Stimulated activated naive CD8-positive, alpha-beta T cell treated with anti-CD3 and anti-CD28 coated beads, Interleukin-15, amount 100 ng/mL, for 72 hours (primary cell): ENCODE measurements around the gene UBE2O.
"Not testable (repeated sequence)": the region's sequence is repeated elsewhere in the genome, so short reads cannot be mapped to it uniquely, and the experiment has no call there.

ENCODE experiments used
- ATAC-seq: fragments of 150-1000 bp; cut with Tn5 transposase; 2 replicates; pipeline ENCODE4 v1.10.0; 2021; ENCODE audit warnings: mild to moderate bottlenecking, moderate library complexity
- DNase-seq, 2 donors: peaks; one replicate each; pipeline ENCODE4 v3.0.0; 2021 to 2022
- H3K27ac Mint-ChIP-seq, 2 donors: one replicate each; pipeline ENCODE4 v1.8.0; 2022; ENCODE audit warnings: mild to moderate bottlenecking in 2 of 2, mixed read lengths in 2 of 2, moderate library complexity in 2 of 2
- H3K27me3 Mint-ChIP-seq: one replicate; pipeline ENCODE4 v1.8.0; 2022; ENCODE audit warnings: mixed read lengths
- H3K4me1 Mint-ChIP-seq: one replicate; pipeline ENCODE4 v1.8.0; 2022; ENCODE audit warnings: mild to moderate bottlenecking, mixed read lengths
- H3K4me3 Mint-ChIP-seq, 2 donors: one replicate each; pipeline ENCODE4 v1.8.0; 2022; ENCODE audit warnings: mild to moderate bottlenecking in 2 of 2, mixed read lengths in 2 of 2, moderate library complexity in 1 of 2
- H3K9me3 Mint-ChIP-seq, 2 donors: one replicate each; pipeline ENCODE4 v1.8.0; 2022; ENCODE audit warnings: mixed read lengths in 2 of 2

Gene UBE2O

DNA sequence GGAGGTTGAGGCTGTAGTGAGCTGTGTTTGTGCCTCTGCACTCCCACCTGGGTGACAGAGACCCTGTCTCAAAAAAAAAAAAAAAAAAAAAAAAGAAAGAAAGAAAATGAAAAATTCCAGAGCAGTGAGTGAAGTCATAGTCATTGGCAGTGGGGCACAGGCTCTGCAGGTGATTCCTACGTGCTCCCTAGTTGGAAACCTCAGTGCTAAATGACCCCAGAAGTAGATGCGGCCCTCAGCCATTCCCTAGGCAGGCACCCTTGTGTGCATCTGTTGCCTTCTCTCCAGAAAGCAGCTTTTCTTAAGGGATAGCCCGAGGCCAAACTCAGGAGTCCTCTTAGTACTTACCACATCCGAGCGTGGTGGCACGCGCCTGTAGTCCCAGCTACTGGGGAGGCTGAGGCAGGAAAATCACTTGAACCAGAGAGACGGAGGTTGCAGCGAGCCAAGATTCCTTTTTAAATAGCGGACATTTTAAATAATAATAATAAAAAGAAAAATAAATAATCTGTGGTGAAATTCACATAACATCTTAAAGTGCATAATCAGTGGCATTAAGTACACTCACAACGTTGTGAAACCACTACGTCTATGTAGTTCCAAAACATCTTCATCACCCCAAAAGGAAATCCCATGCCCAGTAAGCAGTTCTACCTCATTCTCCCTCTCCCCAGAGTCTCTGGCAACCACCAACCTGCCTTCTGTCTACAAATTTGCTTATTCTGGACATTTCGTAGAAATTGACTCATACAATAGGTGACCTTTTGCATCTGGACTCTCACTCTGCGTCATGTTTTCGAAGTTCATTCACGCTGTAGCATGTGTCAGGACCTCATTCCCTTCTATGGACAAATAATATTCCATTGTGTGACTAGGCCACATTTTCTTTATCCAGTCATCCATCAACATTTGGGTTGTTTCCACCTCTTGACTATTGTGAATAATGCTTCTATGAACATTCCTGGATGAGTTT is 81.0 kb downstream of the UBE2O start:
- no peak overlapping the region for H3K27ac Mint-ChIP-seq
- no peaks in the 10 kb centered on the region for H3K9me3 Mint-ChIP-seq
- H3K27me3 Mint-ChIP-seq, result peaks cover 9% of the 10 kb centered on the region
- H3K4me3 Mint-ChIP-seq, result no peak overlapping the region
- ATAC-seq, result no peak
- no peaks in the 10 kb centered on the region for H3K4me1 Mint-ChIP-seq
- DNase-seq, result no peak

DNA sequence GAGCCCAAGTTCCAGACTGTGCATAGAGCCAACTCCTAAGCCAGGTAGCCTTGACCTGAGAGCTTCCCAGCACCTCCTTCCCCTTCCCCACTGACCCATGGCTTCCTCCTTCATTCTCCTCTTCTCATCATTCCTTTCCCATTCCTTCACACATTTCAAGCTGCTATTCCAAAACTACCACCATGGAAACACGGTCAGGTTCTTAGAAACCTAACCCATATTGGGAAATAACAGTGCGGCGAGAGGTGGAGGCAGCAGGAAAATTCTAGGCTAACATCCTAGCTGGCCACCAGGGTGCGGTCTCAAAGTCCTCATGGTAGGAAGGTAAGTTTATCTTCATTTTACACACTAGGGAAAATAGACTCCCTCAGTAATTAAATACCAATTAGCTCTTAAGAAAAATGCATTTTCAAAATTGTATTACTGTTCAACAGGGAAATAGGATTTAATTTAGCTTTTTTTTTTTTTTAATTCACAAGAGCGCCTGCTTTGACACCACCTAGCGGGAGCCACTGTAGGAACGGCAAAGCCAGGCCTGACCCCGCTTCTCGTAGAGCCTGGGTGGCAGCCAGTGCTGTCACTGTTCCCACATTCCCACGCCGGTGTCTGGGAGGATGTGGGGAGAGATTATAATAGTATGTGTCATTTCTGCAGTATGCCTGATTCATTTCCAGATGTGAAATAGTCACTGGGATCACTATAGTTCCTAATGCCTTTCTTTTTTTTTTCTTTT is 82.5 kb downstream of the UBE2O start:
- Mint-ChIP-seq H3K4me1 (peaks cover 4% of the 10 kb centered on the region), H3K27me3 (peaks cover 9% of the 10 kb centered on the region), H3K27ac (no peak overlapping the region), H3K9me3 (no peaks in the 10 kb centered on the region), H3K4me3 (no peak overlapping the region)
- DNase-seq (no peak), ATAC-seq (no peak)

DNA sequence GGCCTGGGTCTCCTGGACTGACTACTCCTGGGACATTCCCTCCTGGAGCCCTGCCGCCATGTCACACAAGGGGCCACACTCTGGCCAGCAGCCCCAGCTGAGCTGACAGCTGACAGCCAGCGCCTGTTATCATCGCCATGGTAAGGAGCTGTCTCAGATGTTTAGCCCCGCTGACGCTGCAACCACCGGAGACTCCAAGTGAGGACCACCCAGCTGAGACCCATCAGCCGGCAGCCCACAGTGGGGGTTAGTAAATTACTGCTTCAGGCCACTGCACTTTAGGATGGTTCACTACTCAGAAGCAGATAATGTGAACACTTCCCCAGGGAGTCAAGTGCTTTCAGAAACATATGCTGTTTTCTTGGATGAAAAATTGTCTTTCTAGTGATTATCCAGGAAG is 83.1 kb downstream of the UBE2O start:
- no peak for ATAC-seq
- H3K4me1 Mint-ChIP-seq, result peaks cover 4% of the 10 kb centered on the region

DNA sequence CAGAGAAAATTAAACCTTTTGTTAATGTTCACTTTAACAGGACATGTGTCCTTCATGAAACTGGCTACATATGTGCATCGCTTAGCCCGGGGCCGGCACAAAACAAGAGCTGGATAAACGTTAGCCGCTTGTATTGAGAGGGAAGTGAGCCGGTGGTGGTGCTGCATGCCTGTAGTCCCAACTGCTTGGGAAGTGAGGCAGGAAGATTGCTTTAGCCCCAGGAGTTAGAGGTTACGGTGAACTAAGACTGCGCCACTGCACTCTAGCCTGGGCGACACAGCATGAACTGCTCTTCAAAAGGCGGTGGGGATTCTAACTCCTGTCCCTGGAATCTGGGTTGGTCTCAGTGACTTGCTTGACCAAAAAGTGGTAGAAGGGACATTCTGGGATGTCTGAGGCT is 83.6 kb downstream of the UBE2O start:
- DNase-seq (no peak), ATAC-seq (no peak)
- H3K27ac Mint-ChIP-seq, result no peak overlapping the region
- H3K27me3 Mint-ChIP-seq, result peaks cover 9% of the 10 kb centered on the region
- no peak overlapping the region for H3K4me3 Mint-ChIP-seq
- H3K4me1 Mint-ChIP-seq, result peaks cover 4% of the 10 kb centered on the region
- H3K9me3 Mint-ChIP-seq, result no peaks in the 10 kb centered on the region

More for the DNA sequence above, 83.1 kb downstream of the UBE2O start:
- H3K9me3 Mint-ChIP-seq, result no peaks in the 10 kb centered on the region
- H3K4me3 Mint-ChIP-seq, result no peak overlapping the region
- peaks cover 9% of the 10 kb centered on the region for H3K27me3 Mint-ChIP-seq
- no peak for DNase-seq
- no peak overlapping the region for H3K27ac Mint-ChIP-seq

DNA sequence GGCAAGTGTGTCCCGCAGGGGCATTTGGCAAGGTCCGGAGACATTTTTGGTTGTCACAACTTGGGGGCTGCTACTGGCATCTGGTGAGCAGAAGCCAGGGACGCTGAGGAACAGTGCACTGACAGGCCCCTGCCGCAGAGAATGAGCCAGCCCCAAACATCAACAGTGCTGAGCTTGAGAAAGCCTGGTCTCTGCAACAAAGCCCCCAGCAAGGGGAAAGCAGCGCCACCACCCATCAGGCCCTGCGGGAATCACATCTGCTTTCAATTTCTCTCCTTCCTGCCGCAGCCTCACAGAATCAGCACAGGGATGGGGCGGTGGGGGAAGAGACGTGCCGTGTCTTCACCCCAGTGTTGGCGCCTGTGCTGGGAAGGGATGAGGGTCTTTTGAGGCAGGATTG is 84.4 kb downstream of the UBE2O start:
- ATAC-seq, result no peak
- Mint-ChIP-seq H3K27me3 (peaks cover 9% of the 10 kb centered on the region), H3K27ac (no peak overlapping the region), H3K9me3 (no peaks in the 10 kb centered on the region), H3K4me1 (peaks cover 4% of the 10 kb centered on the region), H3K4me3 (no peak overlapping the region)
- DNase-seq, result no peak

DNA sequence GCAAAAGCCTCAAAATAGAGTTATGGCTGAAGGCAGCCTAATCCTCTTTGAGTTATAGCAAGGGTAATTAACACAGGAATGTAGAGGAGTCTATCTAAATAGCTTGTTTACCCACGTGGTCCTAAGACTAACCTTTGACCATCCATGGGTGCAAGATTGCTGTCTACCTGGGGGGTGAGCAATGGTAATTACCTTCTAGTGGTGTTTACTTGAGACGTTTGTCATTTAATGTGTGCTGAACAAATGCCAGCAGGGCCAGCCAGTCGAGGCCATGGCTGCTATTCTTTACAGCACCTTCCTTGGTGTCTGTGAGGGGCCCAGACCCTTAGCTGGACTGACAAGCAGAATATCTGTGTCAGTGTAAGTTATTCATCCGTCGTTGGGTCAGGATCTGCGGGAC is 85.3 kb downstream of the UBE2O start:
- ATAC-seq (no peak), DNase-seq (no peak)
- no peak overlapping the region for H3K4me3 Mint-ChIP-seq
- no peak overlapping the region for H3K27ac Mint-ChIP-seq
- H3K9me3 Mint-ChIP-seq, result no peaks in the 10 kb centered on the region
- H3K27me3 Mint-ChIP-seq, result peaks cover 9% of the 10 kb centered on the region
- peaks cover 4% of the 10 kb centered on the region for H3K4me1 Mint-ChIP-seq

DNA sequence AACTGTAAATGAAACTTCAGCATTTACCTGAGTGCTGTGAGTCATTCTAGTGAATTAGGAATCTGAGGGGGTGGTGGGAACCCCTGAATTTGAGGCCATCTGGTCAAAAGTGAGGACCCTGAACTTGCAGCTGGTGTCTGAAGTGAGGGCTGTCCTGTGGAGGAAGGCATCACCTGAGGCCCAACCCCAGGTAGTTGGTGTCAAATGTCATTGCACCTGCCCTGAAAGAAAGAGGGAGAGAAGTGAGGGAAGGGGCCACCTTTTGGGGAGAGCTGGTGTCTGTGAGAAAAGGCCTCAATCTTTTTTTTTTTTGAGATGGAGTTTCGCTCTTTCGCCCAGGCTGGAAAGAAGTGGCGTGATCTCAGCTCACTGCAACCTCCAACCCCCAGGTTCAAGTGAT is 86.7 kb downstream of the UBE2O start:
- DNase-seq (no peak), ATAC-seq (no peak)
- H3K27me3 Mint-ChIP-seq, result peaks cover 9% of the 10 kb centered on the region
- no peak overlapping the region for H3K4me3 Mint-ChIP-seq
- H3K27ac Mint-ChIP-seq, result no peak overlapping the region
- H3K4me1 Mint-ChIP-seq, result peaks cover 4% of the 10 kb centered on the region
- no peaks in the 10 kb centered on the region for H3K9me3 Mint-ChIP-seq

DNA sequence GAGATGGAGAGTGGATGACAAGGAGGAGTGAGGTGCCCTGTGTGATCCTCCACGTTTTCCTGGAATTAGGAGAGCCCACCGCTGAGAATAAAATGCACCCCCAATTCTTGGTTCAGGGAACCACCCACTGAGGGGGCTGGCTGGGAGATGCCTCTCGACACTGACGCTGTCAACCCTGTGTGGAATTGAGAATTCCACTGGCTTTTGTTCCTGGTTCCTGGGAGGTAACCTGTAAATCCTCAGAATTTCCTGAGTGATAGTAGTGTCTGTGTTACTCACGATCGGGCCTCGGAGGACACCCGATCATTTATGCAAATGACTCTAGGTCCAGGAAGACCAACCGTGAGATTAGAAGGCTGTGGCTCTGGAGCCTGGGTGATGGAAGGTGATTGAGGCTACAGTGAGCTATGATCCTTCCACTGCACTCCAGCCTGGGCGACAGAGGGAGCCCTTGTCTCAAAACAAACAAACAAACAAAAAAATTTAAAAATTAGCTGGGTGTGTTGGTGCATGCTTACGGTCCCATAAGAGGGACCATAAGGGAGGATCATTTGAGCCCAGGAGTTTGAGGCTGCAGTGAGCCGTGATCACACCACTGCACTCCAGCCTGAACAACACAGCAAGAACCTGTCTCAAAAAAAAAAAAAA is 87.6 kb downstream of the UBE2O start:
- Mint-ChIP-seq H3K27me3 (peaks cover 6% of the 10 kb centered on the region), H3K27ac (no peak overlapping the region), H3K9me3 (no peaks in the 10 kb centered on the region)

DNA sequence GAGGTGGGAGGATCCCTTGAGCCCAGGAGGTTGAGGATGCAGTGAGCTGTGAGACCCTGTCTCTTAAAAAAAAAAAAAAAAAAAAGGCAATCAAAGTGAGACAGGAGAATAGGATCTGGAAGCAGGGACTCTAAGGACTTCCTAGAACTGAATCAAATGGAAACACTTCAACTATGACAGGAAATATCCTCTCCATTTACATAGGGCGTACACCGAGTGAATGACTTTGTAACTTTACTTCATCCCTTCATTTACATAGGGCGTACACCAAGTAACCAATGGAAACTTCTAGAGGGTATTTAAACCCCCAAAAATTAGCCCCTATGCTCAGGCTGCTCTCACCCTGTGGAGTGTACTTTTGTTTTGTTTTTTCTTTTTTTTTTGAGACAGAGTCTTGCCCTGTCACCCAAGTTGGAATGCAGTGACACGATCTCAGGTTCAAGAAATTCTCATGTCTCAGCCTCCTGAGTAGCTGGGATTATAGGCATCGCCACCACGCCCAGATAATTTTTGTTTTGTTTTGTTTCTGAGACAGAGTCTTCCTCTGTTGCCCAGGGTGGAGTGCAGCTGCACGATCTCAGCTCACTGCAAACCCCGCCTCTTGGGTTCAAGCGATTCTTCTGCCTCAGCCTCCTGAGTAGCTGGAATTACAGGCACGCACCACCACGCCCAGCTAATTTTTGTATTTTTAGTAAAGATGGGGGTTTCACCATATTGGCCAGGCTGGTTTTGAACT is 89.7 kb downstream of the UBE2O start:
- no peak for DNase-seq
- ATAC-seq, result no peak
- Mint-ChIP-seq H3K27ac (no peak overlapping the region), H3K27me3 (no peaks in the 10 kb centered on the region), H3K9me3 (no peaks in the 10 kb centered on the region), H3K4me3 (no peak overlapping the region), H3K4me1 (peaks cover 4% of the 10 kb centered on the region)

More for the DNA sequence above, 87.6 kb downstream of the UBE2O start:
- ATAC-seq, result no peak
- H3K4me3 Mint-ChIP-seq, result no peak overlapping the region
- peaks cover 4% of the 10 kb centered on the region for H3K4me1 Mint-ChIP-seq
- no peak for DNase-seq

DNA sequence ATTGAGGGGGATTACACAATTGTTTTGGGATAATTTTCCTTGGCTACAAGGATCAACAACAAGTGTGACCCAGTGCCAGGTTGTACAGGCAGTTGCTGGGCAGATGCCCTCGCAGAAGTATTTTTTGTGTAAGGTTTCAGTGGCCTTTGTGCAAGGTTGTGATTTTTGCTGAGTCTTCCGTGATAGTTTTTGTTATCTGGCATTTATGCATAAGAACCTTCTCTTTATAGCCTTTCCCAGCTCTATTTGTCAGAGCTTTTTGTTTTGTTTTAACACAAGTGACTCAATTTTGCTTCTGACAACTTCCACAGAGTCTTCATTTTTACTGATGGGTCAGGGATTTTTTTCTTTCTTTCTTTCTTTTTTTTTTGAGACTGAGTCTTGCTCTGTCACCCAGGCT is 92.5 kb downstream of the UBE2O start:
- ATAC-seq, result no peak
- Mint-ChIP-seq H3K4me1 (peaks cover 6% of the 10 kb centered on the region), H3K4me3 (no peak overlapping the region), H3K27ac (peak overlapping the region in 1 of 2 donors; percentile 54), H3K27me3 (no peaks in the 10 kb centered on the region), H3K9me3 (no peaks in the 10 kb centered on the region)
- no peak for DNase-seq

DNA sequence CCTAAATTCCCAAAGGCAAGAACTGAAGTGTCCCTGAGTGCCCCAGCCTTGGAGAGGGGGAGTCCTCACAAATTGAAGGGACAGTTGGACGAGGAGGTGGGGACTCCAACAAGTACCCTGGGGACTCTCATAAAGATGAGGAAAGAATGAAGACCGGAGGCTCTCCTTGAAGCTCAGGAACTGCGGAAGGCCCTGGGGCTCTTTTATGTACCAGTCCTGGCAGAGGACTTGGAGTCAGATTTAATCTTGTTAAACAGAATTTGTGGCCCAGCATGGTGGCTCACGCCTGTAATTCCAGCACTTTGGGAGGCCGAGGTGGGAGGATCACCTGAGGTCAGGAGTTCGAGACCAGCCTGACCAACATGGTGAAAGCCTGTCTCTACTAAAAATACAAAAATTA is 93.2 kb downstream of the UBE2O start:
- not testable (repeated sequence) for ATAC-seq, H3K27me3 Mint-ChIP-seq, H3K9me3 Mint-ChIP-seq, DNase-seq, H3K4me1 Mint-ChIP-seq, H3K4me3 Mint-ChIP-seq
- peak overlapping the region in 1 of 2 donors; percentile 52 for H3K27ac Mint-ChIP-seq

DNA sequence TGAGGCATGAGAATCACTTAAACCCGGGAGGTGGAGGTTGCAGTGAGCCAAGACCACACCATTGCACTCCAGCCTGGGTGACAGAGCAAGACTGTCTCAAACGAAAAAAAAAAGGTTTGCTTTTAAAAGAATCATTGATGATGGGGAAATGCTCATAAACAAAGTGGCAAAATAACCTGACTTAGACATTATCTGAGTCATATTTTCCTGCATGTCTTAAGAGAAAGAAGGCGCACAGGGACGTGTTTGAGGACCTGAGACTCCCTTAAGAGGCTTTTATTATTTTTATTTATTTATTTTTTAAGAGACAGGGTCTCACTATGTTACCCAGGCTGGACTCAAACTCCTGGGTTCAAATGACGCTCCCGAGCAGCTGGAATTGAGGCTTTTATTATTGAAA is 93.6 kb downstream of the UBE2O start:
- Mint-ChIP-seq H3K4me1 (peaks cover 13% of the 10 kb centered on the region), H3K9me3 (no peaks in the 10 kb centered on the region), H3K4me3 (no peak overlapping the region), H3K27me3 (no peaks in the 10 kb centered on the region), H3K27ac (peak overlapping the region in 1 of 2 donors; percentile 52)
- ATAC-seq (no peak), DNase-seq (no peak)

DNA sequence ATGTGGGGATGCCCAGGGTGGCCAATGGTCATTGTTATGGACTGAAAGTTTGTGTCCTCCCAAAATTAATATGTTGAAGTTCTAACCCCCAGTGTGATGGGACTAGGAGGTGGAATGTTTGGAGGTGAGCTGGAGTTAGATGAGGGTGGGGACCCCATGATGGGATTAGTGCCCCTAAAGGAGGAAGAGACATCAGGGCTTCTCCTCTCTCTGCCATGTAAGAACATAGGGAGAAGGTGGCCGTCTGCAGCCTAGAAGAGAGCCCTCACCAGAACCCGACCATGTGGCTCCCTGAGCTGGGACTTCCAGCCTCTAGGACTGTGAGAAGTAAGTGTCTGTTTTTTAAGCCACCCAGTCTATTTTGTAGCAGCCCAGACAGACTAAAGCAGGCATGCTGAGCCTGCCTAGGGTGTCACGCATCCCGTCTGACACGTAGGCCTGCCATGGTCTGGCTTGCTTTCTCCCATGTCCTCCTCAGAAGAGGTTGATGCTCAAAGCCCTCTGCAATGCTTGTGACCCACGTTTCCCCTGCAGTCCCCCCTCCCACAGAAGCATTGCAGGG is 95.3 kb downstream of the UBE2O start:
- H3K9me3 Mint-ChIP-seq, result no peaks in the 10 kb centered on the region
- peaks cover 24% of the 10 kb centered on the region for H3K4me1 Mint-ChIP-seq
- no peak for ATAC-seq
- H3K4me3 Mint-ChIP-seq, result no peak overlapping the region
- no peak for DNase-seq
- no peaks in the 10 kb centered on the region for H3K27me3 Mint-ChIP-seq
- no peak overlapping the region for H3K27ac Mint-ChIP-seq

DNA sequence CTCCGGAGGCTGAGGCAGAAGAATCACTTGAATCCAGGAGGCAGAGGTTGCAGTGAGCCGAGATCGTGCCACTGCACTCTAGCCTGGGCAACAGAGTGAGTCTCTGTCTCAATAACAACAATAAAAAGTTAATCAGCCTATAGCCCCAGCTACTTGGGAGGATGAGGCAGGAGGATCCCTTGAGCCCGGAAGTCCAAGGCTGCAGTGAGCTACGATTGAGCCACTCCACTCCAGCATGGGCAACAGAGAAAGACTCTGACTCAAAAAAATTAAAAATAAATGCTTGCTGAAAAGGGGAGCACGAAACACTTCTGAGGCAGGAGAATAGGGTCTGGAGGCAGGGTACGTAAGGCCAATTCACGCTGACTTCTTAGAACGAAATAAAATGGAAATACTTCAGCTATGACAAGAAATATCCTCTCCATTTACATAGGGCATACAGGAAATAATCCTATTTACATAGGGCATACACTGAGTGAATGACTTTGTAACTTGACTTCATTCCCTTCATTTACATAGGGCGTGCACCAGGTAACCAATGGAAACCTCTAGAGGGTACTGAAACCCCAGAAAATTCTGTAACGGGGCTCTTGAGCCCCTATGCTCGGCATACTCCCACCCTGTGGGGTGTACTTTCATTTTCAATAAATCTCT is 96.0 kb downstream of the UBE2O start:
- Mint-ChIP-seq H3K9me3 (no peaks in the 10 kb centered on the region), H3K27ac (peak overlapping the region in 1 of 2 donors; percentile 13), H3K27me3 (no peaks in the 10 kb centered on the region), H3K4me1 (peaks cover 31% of the 10 kb centered on the region), H3K4me3 (no peak overlapping the region)
- ATAC-seq, result no peak
- no peak for DNase-seq
